ENCODE measurements around the gene EHD1. TPM values are rescaled to one million over a fixed set of nuclear protein-coding genes. Genes with fewer than 3 reads are reported as not detected.

Gene EHD1
- total and polyA plus RNA-seq, 9 of the 15 experiments (the other 6 are each of a cell fraction or from before 2014, with no cell fraction given): 0.46 to 65.0 (median 16.4) TPM

DNA sequence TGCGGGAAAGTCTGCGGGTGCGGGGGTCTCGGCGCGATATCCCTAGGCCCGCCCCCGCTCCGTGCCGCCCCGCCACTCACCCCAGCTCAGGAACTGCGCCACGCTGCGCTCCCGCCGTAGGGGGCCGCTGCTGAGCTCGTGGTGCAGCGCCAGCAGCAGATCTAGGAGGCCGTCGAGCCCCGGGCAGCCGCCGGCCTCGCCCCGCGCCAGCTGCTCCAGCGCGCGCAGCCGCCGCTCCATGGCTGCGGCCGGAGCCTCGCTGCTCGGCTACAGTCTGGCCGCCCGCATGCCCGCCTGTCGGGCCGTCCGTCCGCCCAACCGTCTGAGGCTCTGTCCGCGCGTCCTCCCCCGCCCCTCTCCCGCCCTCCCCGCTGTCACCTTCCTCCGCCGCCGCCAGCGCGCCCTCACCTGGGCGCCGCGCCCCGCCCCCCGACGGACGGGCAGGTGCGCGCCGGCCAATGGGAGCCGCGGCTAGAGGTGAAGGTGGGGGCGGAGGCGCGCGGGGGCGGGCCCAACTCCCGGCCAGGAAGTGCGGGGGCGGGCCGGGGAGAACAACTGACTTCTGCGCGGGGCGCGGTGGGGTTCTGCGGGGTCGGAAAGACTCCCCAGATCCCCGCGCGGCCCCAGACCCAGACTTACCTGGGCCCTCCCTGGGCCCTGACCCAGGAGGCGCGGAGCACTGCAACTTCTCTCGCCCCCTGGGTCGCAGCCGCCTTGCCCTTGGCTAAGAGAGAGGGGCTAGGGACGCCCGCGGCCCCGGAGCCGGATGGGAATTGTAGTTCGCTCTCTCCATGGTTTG lies 33.9 kb downstream of the EHD1 start, which contains the start of gene CDC42BPG (continued):
- TF ChIP-seq IRF2 (CRISPR knock-in tag; IDR thresholded peaks at IDR 0.05): no peak
- no peak for TF ChIP-seq PTRF (tag; IDR thresholded peaks at IDR 0.05)
- no peak for TF ChIP-seq RFX5 (IDR thresholded peaks at IDR 0.05; ENCODE audit: low read depth, low read length)
- no peak for TF ChIP-seq MXD1 (CRISPR knock-in tag; IDR thresholded peaks at IDR 0.05; ENCODE audit: borderline replicate concordance, poor library complexity, severe bottlenecking)
- TF ChIP-seq ELF1 (tag; IDR thresholded peaks at IDR 0.05): 0 out of 2 replicates have a peak, but pooled peaks have one; percentile 44
- TF ChIP-seq, protein P1, sequence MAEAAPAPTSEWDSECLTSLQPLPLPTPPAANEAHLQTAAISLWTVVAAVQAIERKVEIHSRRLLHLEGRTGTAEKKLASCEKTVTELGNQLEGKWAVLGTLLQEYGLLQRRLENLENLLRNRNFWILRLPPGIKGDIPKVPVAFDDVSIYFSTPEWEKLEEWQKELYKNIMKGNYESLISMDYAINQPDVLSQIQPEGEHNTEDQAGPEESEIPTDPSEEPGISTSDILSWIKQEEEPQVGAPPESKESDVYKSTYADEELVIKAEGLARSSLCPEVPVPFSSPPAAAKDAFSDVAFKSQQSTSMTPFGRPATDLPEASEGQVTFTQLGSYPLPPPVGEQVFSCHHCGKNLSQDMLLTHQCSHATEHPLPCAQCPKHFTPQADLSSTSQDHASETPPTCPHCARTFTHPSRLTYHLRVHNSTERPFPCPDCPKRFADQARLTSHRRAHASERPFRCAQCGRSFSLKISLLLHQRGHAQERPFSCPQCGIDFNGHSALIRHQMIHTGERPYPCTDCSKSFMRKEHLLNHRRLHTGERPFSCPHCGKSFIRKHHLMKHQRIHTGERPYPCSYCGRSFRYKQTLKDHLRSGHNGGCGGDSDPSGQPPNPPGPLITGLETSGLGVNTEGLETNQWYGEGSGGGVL (CRISPR knock-in tag; IDR thresholded peaks at IDR 0.05): no peak
- TF ChIP-seq HDAC3 (IDR thresholded peaks at IDR 0.05; ENCODE audit: borderline replicate concordance, partially characterized antibody): no peak
- TF ChIP-seq BMI1 (IDR thresholded peaks at IDR 0.05; ENCODE audit: low read length): no peak
- TF ChIP-seq ZNF445 (CRISPR knock-in tag; IDR thresholded peaks at IDR 0.05; ENCODE audit: low read depth): no peak
- TF ChIP-seq CBX2 (IDR thresholded peaks at IDR 0.05; ENCODE audit: insufficient read depth, low read length, poor library complexity, severe bottlenecking): no peak
- no peak for TF ChIP-seq TAF15 (IDR thresholded peaks at IDR 0.05; ENCODE audit: low read depth, low read length)
- TF ChIP-seq MTA2 (IDR thresholded peaks at IDR 0.05; ENCODE audit: low read depth): no peak
- TF ChIP-seq DEAF1 (CRISPR knock-in tag; IDR thresholded peaks at IDR 0.05): no peak

All from K562 (cell line).